HG02840 (cell line): ENCODE results near the gene MOSPD2.

Experiments
- ATAC-seq: cut with Tn5 transposase; IDR thresholded peaks from one replicate; pipeline ENCODE4 v1.9.1; 2021; ENCODE audit warnings: mild to moderate bottlenecking, moderate library complexity, moderate number of reproducible peaks; ENCODE audit not compliant: unreplicated experiment, low FRiP score

MOSPD2 gene

DNA sequence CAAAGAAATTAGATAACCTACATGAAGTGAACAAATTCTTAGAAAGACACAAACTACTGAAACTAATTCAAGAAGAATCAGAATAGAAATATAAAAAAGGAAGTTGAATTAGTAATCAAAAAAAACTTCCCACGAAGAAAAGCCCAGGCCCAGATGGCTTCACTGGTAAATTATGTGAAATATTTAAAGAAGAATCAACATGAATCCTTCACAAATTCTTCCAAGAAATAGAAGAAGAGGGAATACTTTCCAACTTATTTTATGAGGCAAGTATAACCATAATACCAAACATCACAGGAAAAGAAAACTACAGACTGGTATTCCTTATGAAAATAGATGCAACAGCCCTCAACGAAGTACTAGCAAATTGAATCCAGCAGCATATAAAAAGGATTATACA lies 30.7 kb downstream of the MOSPD2 start:
- no peak for ATAC-seq

DNA sequence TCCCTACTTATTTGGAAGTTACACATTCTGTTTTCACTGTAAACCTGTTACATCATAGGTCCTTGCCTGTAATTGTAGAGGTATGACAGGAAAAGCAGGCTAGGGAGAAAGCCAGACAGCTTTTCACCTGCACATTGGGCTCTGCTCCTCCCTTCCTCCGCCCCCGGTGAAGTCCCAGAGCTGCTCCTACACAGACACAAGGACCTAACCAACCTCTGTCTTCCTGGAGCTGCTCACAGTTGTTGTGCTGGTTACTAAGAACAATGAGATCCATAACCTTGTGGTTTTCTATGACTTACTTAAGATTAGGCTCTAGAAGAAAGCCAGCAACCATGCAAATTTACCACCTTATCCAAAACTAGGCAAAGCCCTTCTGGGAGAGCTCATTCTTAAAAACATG lies 40.0 kb downstream of the MOSPD2 start:
- ATAC-seq = no peak

DNA sequence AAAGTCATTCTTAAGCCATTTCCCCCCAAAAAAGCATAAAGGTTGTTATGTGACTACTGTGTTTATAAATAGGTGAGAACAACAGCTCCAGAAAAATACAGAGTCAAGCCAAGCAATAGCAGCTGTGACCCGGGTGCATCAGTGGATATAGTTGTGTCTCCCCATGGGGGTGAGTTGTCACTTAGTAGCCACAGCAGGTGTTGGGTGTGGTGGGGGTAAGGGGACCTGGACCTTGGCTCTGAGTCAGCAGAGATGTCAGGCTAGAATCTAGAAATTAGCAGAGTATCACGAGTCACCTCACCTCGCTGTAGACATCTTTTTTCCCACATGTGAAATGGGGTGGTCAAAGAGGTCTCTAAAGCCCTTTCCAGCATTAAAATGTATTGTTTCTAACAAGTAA lies 42.4 kb downstream of the MOSPD2 start:
- no peak for ATAC-seq

DNA sequence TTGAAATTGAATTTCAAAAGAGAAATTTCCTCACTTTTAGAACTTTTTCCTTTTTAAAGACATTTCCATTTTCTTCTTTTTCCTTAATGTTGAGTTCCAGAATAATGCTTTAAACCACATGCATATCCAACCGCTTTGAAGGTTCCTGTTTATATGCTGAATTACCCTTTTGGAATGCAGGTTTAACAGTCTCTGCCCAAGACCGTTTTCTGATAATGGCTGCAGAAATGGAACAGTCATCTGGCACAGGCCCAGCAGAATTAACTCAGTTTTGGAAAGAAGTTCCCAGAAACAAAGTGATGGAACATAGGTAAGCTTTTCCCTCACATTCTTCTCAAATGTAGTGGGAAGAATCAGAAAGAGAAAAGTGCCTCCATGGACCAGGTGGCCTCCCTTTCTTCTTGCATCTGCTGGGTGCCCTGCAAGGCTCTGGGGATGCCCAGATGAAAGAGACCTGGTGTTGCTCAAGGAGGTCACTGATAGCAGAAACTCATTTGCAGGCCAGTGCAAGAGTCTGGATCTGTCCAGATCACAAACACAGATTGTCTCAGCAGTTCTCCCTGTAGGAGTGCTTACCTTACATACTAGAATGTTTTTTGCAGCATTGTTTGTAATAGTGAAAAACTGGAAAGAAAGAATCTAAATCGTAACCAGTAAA lies 42.9 kb downstream of the MOSPD2 start:
- no peak for ATAC-seq

DNA sequence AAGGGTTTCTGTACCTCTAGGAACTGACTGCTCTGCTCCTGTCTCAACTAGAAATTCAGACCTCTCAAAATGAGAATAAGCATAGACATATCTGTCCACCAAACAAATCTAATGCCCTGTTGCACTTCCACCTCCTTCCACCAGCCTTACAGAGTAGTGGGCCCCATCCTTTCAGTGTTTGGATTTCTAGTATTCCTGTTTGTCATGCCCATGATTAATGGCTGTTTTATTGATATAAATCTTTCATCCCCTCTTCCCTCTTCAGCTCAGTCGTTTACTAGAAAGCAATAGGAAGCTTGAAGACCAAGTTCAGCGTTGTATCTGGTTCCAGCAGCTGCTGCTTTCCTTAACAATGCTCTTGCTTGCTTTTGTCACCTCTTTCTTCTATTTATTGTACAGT lies 46.2 kb downstream of the MOSPD2 start:
- ATAC-seq = no peak

DNA sequence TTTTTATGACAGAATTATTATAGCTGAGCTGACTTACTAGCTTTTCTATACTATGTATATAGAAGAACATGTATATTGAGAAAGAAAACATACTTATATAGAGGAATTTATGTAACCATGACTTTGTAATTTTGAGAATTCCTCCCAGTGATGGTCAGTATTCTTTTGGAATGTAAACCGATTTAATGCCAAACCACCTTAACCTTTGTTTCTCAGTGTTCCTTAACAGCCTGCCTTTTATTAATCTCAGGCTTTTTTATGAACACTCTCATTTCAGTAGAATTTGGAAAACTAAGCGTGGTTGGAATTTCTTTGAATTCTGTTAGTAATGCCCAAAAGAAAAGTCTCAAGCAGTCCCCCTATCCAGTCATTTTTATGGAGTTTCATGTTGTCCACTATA lies 47.0 kb downstream of the MOSPD2 start:
- no peak for ATAC-seq

DNA sequence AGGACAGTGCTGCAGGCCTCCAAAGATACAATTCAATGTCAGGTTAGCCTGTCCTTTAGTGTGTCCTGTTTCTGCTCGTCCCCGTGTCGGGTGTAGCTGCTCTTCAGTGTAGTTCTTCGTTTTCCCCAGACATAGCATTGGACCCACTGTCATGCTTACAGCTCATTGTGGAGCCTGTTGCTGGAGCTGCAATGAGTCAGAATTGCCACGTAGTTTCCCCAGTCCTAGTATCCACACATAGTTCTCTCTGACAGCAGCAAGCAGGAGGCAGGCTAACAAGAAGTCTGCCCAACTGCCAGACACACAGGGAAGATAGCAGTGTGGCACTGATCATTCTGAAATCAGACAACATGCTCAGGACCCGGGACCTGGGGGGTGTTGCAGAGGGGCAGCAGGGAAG lies 49.2 kb downstream of the MOSPD2 start:
- no peak for ATAC-seq

DNA sequence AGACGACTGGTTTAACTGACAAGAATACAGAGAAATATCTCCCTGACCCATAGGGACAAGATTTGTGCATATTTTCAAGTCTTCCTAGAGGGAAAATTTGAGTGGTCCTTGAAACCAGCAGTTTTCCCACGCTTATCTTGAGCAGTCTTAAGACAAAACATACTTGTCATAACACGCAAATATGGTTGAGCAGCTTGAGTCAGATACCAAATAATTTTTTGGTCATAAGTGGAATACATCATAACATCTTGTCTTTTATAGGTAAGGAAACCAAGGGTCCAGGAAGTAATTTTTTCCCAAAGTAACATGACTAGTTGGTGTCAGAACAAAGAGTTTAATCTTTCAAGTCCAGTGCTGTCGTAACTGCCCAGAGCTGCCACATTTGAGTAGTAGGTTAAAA lies 50.5 kb downstream of the MOSPD2 start:
- no peak for ATAC-seq

DNA sequence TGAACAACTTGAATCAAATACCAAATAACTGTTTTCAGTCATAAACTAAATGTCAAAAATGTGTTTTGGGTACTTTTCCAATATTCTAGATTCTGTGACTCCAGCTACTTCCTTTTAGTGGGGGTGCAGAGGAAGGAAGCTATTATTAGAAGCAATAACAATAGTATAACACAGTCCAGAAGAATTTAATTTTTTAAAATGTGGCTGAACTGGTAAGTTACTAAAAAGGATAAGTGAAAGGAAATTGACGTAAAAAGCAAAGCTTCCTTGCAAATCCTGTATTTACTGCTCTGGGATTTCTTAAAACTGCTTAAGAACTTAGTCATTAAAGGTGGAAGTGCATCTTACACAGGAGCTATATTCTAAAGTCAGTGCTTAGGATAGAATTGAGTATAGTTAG lies 53.2 kb downstream of the MOSPD2 start:
- ATAC-seq = no peak

DNA sequence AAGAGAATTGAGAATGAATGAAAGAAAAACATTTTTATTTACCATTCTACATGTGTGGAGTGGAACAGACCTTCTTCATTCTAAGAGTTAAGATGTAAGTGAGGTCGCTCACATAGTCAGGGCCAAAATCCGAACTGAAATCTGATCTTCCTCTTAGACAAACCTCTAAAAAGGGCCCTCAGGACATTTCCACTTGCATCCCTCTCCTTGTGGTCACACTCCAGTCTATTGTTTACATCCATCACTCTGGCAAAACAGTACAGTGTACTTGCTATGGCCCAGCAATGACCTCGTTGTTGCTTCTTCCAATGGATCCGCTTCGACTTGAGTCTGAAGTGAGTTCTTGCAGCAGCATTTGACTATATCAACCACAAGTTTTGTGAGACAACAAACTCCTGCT lies 54.2 kb downstream of the MOSPD2 start:
- no peak for ATAC-seq

DNA sequence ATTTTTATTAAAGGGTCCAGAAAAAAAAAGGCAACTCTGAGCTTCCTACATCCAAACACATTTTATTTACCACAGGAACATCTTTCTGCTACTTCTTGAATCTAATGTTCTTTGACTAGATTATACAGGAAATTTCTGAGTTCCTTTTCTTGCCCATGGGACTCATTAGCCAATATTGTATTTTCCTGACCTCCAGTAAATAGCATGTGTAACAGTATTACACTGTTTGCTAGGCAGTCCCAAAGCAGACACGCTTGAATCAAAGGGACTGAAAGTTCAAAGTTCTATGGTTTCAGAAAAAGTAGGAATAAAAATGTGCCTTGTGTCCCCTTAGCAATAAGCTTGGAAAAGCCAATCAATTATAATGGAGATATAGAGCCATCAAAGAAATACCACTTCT lies 57.4 kb downstream of the MOSPD2 start:
- no peak for ATAC-seq

DNA sequence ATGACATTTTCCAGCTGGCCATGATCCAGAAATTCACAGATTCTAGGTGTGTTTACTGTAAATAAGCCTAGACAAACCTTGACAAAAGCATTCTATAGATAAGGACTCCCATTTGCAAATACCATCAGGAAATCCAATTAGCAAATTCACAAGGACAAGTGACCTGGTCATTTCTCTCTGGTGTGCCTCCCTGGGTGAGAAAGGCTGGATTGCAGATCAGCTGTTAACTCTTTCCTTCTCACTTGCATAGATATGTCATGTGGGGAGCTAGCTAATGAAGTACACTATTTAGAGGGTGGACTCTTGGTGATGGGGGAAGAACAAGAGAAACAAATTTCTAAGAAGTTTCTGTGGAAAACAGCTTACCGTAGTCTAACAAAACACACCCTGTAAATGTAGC lies 58.9 kb downstream of the MOSPD2 start:
- ATAC-seq = no peak

DNA sequence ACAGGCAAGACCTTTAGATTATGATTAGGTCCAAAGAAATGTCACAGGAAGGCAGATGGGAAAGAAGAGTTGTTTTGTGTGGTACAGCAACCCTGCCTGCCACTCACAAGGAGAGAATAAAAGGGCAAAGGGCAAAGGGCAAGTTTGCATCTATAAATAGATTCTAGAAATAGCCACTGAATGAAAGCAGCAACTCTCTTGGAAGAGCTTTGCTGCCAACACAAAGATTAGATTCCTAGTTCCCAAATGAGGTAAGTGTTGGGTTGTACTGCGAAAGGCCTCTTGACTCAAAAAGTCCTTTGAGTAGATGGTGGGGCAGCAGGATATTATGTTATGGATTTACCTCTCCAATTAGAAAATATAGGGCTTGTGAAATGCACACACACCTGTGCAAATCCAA lies 61.2 kb downstream of the MOSPD2 start:
- no peak for ATAC-seq

DNA sequence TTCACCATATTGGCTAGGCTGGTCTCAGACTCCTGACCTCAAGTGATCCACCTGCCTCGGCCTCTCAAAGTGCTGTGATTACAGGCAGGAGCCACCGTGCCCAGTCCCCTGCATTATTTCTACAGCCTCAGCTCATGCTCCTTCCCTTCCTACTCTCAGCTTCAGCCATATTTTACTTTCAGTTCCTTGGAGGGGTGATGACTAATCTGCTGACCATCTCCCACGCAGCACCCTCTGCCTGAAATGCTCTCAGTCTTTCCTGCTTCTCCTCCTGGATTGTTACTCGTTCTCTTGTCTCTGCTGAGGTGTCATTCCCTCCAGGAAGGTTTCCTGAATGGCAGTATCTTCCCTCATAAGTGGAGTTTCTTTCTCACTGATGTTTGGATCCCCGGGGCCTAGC lies 63.3 kb downstream of the MOSPD2 start:
- ATAC-seq = no peak

DNA sequence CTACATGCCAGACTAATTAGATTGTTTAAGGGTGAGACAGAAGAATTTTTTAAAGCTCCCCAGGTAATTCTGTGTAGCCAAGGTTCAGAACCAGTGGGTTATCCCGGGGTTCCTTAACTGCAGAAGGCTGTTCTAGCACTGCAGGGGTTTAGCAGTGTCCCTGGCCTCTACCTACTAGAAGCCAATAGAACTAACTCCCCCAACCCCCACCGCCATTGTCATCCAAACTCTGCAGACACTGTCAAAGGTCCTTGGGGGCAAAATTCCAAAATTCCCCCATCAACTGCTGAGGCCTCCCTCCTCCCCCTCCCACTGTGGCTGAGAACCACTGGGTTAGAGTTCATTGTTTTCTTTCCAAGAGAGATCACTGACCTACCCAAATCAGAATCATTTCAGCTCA lies 66.4 kb downstream of the MOSPD2 start:
- ATAC-seq = no peak

DNA sequence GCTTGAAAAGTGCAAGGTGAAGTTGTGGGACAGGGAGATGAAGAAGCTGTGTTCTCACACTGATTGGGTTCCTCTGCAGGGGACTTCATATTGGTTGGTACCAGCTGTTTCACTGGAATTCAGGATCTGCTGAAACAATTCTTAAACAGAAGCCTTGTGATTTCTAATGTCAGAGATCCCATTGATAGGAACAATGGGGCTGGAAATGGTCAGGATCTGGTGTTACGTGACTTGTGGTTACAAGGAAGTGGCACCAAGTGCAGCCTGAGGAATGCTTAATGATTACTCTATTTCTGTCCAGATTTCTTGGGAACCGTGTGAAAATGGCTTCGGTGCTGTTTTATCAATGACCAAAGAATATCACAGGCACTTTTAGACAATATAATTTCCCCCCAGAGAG lies 68.1 kb downstream of the MOSPD2 start:
- ATAC-seq = no peak

DNA sequence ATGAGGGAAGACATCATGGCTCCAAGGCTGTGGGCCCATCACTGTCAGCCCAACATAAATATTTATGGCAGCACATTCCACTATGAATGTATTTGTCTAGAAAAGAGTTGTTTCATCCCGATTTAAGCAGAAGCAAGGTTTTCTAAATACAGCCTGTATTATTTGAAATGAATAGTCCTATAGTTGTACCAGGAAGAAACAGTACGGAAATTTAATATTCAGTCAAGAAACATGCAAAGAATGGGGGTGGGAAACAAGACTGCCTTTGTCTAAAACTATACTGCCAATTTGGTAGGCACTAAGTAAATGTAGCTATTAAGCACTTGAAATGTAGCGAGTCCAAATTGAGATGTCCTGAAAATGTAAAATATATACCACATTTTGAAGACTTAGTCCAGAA lies 69.1 kb downstream of the MOSPD2 start:
- no peak for ATAC-seq

DNA sequence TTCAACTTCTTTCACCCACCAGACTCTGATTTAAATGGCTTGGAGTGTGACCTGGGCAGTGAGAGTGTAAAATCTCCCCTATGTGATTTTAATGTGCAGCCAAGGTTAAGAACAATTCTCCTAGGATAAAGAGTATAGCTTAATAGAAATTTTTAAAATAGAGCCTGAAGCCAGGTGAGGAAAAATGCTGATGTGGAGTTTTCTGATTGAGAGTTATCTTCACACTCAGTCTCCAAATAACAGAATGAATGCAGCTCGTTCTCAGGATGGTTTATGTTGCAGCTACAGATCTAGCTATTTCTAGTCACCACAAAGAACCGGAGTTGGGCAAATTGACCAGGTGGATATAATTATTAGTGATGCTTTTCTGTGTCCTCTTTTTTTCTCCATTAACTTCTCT lies 70.7 kb downstream of the MOSPD2 start:
- no peak for ATAC-seq

DNA sequence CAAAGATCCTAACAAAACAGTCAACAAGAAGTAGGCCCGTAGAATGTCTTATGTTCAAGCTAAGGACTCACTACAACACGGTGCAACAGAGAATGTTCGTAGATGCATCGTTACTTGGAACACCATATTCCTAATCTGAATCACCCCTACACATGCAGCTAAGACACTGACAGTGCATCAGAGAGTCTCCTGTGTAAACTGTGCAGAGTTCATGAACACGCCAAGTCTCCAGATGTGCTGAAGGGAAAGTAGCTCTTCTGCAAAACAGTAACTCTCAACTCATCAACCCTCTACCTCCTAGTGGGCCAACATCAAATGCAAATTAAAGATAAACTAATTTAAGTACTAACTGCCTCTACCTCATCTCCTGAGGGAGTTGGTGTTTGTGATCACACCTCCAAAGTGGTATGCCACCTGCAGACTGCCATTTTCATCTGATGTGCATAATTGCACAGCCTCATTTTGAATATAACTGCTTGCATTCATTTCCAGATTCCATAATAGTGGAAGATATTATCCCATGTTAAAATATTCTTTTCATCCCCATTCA lies 73.5 kb downstream of the MOSPD2 start:
- ATAC-seq = no peak

DNA sequence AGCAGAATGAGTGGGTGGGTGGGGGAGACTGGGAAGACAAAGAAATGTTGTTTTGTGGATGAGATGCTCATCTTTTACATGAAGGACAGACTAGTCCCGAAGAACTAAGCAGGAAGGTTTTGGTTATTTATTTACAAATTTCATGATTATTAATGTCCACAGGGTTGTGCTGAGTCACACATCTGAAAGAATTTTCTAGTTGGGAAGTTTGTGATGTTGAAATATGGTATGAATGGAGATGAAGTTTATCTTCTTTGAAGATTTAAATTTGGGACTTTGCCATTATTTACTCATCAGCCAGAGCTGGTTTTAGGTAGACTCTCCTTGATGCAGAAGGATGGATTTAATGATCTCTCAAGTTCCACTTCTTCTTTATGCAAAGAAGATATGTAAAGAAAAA lies 75.5 kb downstream of the MOSPD2 start:
- no peak for ATAC-seq

DNA sequence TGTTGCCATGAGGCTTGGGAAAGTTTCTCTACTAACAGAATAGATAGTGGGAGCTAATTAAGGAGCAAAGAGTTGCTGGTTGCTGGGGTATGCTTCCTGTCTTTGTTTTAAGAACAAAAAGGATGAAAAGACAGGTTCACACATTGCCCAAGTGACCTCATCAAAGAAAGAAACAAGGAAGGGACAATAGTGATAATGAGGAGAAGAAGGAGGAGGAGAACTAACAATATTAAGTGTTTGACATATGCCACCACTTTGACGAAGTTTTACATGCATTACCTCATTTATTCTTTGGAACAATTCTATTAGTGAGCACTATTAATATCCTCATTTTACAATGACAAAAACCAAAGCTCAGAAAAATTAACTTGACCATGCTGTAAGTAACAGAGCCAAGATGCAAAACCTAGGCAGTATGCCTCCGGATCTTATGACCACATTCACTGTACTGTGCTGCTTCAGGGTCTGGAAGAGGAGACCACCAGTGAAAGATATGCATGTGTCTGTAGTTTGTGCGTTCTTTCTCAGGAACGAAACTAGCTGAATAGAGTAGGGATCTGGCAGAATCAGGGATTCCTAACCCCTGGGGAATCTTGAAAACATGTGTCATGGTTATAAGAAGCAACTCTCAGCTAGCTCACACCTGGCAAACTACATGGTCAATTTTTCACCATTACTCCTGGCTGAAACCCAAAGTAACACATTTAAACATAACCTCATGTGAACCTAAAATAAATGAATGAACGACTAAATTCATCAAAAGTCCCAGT lies 83.8 kb downstream of the MOSPD2 start:
- no peak for ATAC-seq
